HepG2 (cell line): ENCODE measurements around the gene FETUB. TPM values are rescaled to one million over a fixed set of nuclear protein-coding genes. Genes with fewer than 3 reads are reported as not detected.

Experiments
- ATF1 ChIP-seq: IDR thresholded peaks from 2 replicates; pipeline ENCODE4 v1.6.1; 2016; ENCODE audit warnings: mild to moderate bottlenecking, control low read depth
- EED ChIP-seq: sonication (generic); formaldehyde crosslinking; IDR thresholded peaks from 2 replicates; pipeline ENCODE4 v1.5.0; 2020; ENCODE audit warnings: mild to moderate bottlenecking, missing genetic modification reagents
- GABPA ChIP-seq, 2 experiments: IDR thresholded peaks; 2 replicates each; pipeline ENCODE4 v1.6.1; 2011 to 2016; ENCODE audit warnings: low read depth in 2 of 2, low read length in 1 of 2, missing biosample characterization in 1 of 2, missing genetic modification characterization in 1 of 2
- NCOA1 ChIP-seq: sonication (generic); formaldehyde crosslinking; IDR thresholded peaks from 2 replicates; pipeline ENCODE4 v1.9.0; 2021; ENCODE audit warnings: missing genetic modification reagents
- NFIC ChIP-seq: IDR thresholded peaks from 2 replicates; pipeline ENCODE4 v1.6.1; 2012; ENCODE audit warnings: mild to moderate bottlenecking, low read length, inconsistent platforms
- NPAS2 ChIP-seq: sonication (generic); formaldehyde crosslinking; IDR thresholded peaks from 2 replicates; pipeline ENCODE4 v1.8.0; 2022; ENCODE audit warnings: mild to moderate bottlenecking, missing genetic modification reagents, borderline replicate concordance
- PTBP1 ChIP-seq: fragments of 200-400 bp; formaldehyde crosslinking; IDR thresholded peaks from 2 replicates; pipeline ENCODE4 v1.6.1; 2018; ENCODE audit warnings: low read length, low read depth; ENCODE audit not compliant: poor library complexity, severe bottlenecking
- RARA ChIP-seq: IDR thresholded peaks from 2 replicates; pipeline ENCODE4 v1.6.1; 2016; ENCODE audit warnings: missing genetic modification reagents, missing compliant biosample characterization
- SNAPC2 ChIP-seq: sonication (generic); formaldehyde crosslinking; IDR thresholded peaks from 2 replicates; pipeline ENCODE4 v1.8.1; 2022; ENCODE audit warnings: mild to moderate bottlenecking, missing genetic modification reagents
- TOPORS ChIP-seq: sonication (generic); formaldehyde crosslinking; IDR thresholded peaks from 2 replicates; pipeline ENCODE4 v1.8.0; 2023; ENCODE audit warnings: mild to moderate bottlenecking, missing genetic modification reagents
- ZBTB25 ChIP-seq: IDR thresholded peaks from 2 replicates; pipeline ENCODE4 v1.6.1; 2018; ENCODE audit warnings: missing genetic modification reagents
- ZNF230 ChIP-seq: sonication (generic); formaldehyde crosslinking; IDR thresholded peaks from 2 replicates; pipeline ENCODE4 v1.4.0; 2020; ENCODE audit warnings: mild to moderate bottlenecking, missing genetic modification reagents
- ZNF333 ChIP-seq: sonication (generic); formaldehyde crosslinking; IDR thresholded peaks from 2 replicates; pipeline ENCODE4 v1.4.0; 2020; ENCODE audit warnings: mild to moderate bottlenecking, missing genetic modification reagents, borderline replicate concordance
- ZNF468 ChIP-seq: sonication (generic); formaldehyde crosslinking; IDR thresholded peaks from 2 replicates; pipeline ENCODE4 v1.8.0; 2022; ENCODE audit warnings: mild to moderate bottlenecking, moderate library complexity, missing genetic modification reagents
- ZNF557 ChIP-seq: sonication (generic); formaldehyde crosslinking; IDR thresholded peaks from 2 replicates; pipeline ENCODE4 v1.4.0; 2020; ENCODE audit warnings: missing genetic modification reagents
- ZNF564 ChIP-seq: sonication (generic); formaldehyde crosslinking; IDR thresholded peaks from 2 replicates; pipeline ENCODE4 v1.8.1; 2023; ENCODE audit warnings: mild to moderate bottlenecking, missing genetic modification reagents
- ZNF841 ChIP-seq: sonication (generic); formaldehyde crosslinking; IDR thresholded peaks from 2 replicates; pipeline ENCODE4 v1.8.1; 2023; ENCODE audit warnings: missing genetic modification reagents, borderline replicate concordance
- ZSCAN31 ChIP-seq: sonication (generic); formaldehyde crosslinking; IDR thresholded peaks from 2 replicates; pipeline ENCODE4 v1.5.0; 2020; ENCODE audit warnings: low read depth, mild to moderate bottlenecking, missing genetic modification reagents
- polyA plus RNA-seq, 8 experiments: library from polyadenylated mRNA; depleted of rRNA in 3 of 8; stranded (reverse) in 7 of 8; unstranded in 1 of 8; fragments of >200 nt; fragmentation: Illumina TruSeq in 4 of 8; extraction: Trizol in 4 of 8; gene quantifications; 2 replicates each; pipeline versions ENCODE4 v1.2.1 to v1.2.3, GENCODE V29; 2011 to 2016; ENCODE audit warnings: low read depth in 4 of 8, missing spikeins in 1 of 8, mixed read lengths in 1 of 8; ENCODE audit not compliant: insufficient read depth in 1 of 8
- total RNA-seq, 5 experiments: library from RNA; depleted of rRNA; stranded (reverse); fragments of >200 nt; fragmentation: Illumina TruSeq; extraction: Trizol; gene quantifications; 2 replicates each; pipeline ENCODE4 v1.2.3, GENCODE V29; 2016; ENCODE audit warnings: low read depth in 1 of 5
- TF ChIP-seq, protein P1 (sequence below): sonication (generic); formaldehyde crosslinking; IDR thresholded peaks from 2 replicates; pipeline ENCODE4 v1.9.0; 2021; ENCODE audit warnings: missing genetic modification reagents, borderline replicate concordance
- TF ChIP-seq, protein P2 (sequence below): sonication (generic); formaldehyde crosslinking; IDR thresholded peaks from 2 replicates; pipeline ENCODE4 v1.5.0; 2020; ENCODE audit warnings: mild to moderate bottlenecking, missing genetic modification reagents, moderate library complexity
- TF ChIP-seq, protein P3 (sequence below): sonication (generic); formaldehyde crosslinking; IDR thresholded peaks from 2 replicates; pipeline ENCODE4 v1.4.0; 2020; ENCODE audit warnings: missing genetic modification reagents, mild to moderate bottlenecking, borderline replicate concordance
- TF ChIP-seq, protein P4 (sequence below): sonication (generic); formaldehyde crosslinking; IDR thresholded peaks from 2 replicates; pipeline ENCODE4 v1.8.0; 2022; ENCODE audit warnings: missing genetic modification reagents, mild to moderate bottlenecking, moderate library complexity, borderline replicate concordance

FETUB gene
- total and polyA plus RNA-seq, 2 of the 13 experiments (the other 11 are each of a cell fraction or from before 2014, with no cell fraction given), result 2.1 to 4.4 TPM

- TF ChIP-seq, protein P1, sequence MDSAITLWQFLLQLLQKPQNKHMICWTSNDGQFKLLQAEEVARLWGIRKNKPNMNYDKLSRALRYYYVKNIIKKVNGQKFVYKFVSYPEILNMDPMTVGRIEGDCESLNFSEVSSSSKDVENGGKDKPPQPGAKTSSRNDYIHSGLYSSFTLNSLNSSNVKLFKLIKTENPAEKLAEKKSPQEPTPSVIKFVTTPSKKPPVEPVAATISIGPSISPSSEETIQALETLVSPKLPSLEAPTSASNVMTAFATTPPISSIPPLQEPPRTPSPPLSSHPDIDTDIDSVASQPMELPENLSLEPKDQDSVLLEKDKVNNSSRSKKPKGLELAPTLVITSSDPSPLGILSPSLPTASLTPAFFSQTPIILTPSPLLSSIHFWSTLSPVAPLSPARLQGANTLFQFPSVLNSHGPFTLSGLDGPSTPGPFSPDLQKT (CRISPR knock-in tag), result no peak
- TF ChIP-seq ZSCAN31 (CRISPR knock-in tag) (no peak), TOPORS (peak; percentile 74), NCOA1 (CRISPR knock-in tag) (no peak), ZBTB25 (no peak), PTBP1 (no peak), ZNF468 (no peak), GABPA (IDR thresholded peaks at IDR 0.05; ENCODE audit: low read depth, low read length) (no peak), GABPA (CRISPR knock-in tag; IDR thresholded peaks at IDR 0.05; ENCODE audit: low read depth) (no peak), RARA (CRISPR knock-in tag) (no peak), NPAS2 (no peak), NFIC (no peak), ZNF557 (CRISPR knock-in tag) (no peak), SNAPC2 (CRISPR knock-in tag) (0 out of 2 replicates have a peak, but pooled peaks have one; percentile 77), ZNF841 (CRISPR knock-in tag) (no peak; the same call in 1 of the 2 replicates), ZNF564 (CRISPR knock-in tag) (peak; percentile 33; the same call in 1 of the 2 replicates), ZNF333 (CRISPR knock-in tag) (0 out of 2 replicates have a peak, but pooled peaks have one; percentile 42), EED (no peak), ZNF230 (CRISPR knock-in tag) (no peak), ATF1 (CRISPR knock-in tag) (no peak)
- TF ChIP-seq, protein P2, sequence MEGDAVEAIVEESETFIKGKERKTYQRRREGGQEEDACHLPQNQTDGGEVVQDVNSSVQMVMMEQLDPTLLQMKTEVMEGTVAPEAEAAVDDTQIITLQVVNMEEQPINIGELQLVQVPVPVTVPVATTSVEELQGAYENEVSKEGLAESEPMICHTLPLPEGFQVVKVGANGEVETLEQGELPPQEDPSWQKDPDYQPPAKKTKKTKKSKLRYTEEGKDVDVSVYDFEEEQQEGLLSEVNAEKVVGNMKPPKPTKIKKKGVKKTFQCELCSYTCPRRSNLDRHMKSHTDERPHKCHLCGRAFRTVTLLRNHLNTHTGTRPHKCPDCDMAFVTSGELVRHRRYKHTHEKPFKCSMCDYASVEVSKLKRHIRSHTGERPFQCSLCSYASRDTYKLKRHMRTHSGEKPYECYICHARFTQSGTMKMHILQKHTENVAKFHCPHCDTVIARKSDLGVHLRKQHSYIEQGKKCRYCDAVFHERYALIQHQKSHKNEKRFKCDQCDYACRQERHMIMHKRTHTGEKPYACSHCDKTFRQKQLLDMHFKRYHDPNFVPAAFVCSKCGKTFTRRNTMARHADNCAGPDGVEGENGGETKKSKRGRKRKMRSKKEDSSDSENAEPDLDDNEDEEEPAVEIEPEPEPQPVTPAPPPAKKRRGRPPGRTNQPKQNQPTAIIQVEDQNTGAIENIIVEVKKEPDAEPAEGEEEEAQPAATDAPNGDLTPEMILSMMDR (CRISPR knock-in tag), result peak; percentile 85
- TF ChIP-seq, protein P3, sequence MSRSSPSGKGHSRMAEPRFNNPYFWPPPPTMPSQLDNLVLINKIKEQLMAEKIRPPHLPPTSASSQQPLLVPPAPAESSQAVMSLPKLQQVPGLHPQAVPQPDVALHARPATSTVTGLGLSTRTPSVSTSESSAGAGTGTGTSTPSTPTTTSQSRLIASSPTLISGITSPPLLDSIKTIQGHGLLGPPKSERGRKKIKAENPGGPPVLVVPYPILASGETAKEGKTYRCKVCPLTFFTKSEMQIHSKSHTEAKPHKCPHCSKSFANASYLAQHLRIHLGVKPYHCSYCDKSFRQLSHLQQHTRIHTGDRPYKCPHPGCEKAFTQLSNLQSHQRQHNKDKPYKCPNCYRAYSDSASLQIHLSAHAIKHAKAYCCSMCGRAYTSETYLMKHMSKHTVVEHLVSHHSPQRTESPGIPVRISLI (CRISPR knock-in tag), result peak; percentile 53; the same call in 1 of the 2 replicates
- TF ChIP-seq, protein P4, sequence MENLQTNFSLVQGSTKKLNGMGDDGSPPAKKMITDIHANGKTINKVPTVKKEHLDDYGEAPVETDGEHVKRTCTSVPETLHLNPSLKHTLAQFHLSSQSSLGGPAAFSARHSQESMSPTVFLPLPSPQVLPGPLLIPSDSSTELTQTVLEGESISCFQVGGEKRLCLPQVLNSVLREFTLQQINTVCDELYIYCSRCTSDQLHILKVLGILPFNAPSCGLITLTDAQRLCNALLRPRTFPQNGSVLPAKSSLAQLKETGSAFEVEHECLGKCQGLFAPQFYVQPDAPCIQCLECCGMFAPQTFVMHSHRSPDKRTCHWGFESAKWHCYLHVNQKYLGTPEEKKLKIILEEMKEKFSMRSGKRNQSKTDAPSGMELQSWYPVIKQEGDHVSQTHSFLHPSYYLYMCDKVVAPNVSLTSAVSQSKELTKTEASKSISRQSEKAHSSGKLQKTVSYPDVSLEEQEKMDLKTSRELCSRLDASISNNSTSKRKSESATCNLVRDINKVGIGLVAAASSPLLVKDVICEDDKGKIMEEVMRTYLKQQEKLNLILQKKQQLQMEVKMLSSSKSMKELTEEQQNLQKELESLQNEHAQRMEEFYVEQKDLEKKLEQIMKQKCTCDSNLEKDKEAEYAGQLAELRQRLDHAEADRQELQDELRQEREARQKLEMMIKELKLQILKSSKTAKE (CRISPR knock-in tag), result peak; percentile 46; the same call in 1 of the 2 replicates
These were observed 22.9 kb upstream of the FETUB start (continued) for GRCh38 chr3:186617036-186617946.
